ENCODE data around the gene ZBTB32.

Gene ZBTB32

DNA sequence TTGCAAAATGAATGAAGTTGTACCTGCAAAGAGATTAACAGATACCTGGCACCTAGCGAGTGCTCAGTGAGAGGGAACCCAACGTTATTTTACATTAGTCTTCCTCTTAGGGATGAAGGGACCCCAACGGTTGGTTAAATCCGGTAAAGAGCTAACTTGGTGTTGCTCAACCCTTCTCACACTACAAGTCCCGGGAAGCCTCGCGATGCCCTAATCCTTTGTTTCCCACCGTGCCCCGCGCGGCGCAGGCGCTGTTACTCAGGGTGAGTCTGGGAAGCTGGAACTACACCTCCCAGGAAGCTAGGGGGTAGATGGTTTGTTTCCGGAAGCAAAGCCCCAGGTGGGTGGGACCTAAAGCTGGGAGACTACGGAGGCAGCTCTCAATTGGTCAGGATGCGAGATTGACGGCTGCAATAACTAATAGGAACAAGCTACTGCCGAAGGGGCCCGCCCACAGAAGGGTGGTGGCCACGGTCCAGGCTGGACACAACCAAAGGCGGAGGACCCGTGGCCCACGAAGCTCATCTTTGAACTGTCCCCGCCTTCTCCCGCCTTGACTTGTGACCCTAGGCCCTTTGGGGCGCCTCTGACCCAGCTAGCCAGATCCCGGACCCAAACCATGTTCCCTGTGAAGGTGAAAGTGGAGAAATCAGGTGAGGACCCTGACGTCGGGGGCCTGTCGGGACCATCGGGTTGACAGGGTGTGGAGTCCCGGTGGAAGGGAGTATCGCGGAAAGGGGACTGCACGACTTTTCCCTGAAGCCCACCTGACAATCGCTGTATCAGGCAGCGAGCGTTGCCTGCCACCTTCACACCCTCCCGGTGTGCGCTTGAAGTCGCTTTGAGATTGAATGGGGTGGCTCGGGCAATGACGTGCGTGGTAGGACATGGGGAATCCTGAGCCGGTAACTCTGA lies 44.0 kb downstream of the ZBTB32 start, which contains the start of gene LIN37:
Gene LIN37, plus strand, starts transcription at position 471 of the 915 bp plus-strand sequence. Its CDS starts 149 bp downstream, at position 620.
- H3K4me3 ChIP-seq (ENCODE audit: low read depth, low read length) = peak within 1 kb of the TSS; percentile 93

GRCh38 chr19:35750167-35750566 lies 45.8 kb downstream of the ZBTB32 start:
- H3K9me3 ChIP-seq = no peaks in the 10 kb centered on the region
- no peak for DNase-seq
- peaks cover 5% of the 10 kb centered on the region; the same call in 1 of the 2 replicates for H3K36me3 ChIP-seq
- H3K27me3 ChIP-seq = no peaks in the 10 kb centered on the region
- TF ChIP-seq CTCF (IDR thresholded peaks at IDR 0.05; ENCODE audit: low read depth, low read length) = no peak
- H3K4me1 ChIP-seq = 0 out of 2 replicates have a peak, but pooled peaks cover 2% of the 10 kb centered on the region
- H3K4me3 ChIP-seq (ENCODE audit: low read depth, low read length) = no peak overlapping the region

More for the DNA sequence above, 44.0 kb downstream of the ZBTB32 start, which contains the start of gene LIN37:
- no peaks in the 10 kb centered on the region for H3K9me3 ChIP-seq
- peak; percentile 99 for DNase-seq
- no peaks in the 10 kb centered on the region for H3K27me3 ChIP-seq
- peaks cover 6% of the 10 kb centered on the region; the same call in 1 of the 2 replicates for H3K4me1 ChIP-seq
- peaks cover 2% of the 10 kb centered on the region; the same call in 1 of the 2 replicates for H3K36me3 ChIP-seq
- TF ChIP-seq CTCF (IDR thresholded peaks at IDR 0.05; ENCODE audit: low read depth, low read length) = no peak

- TF ChIP-seq CTCF (IDR thresholded peaks at IDR 0.05; ENCODE audit: low read depth, low read length) = no peak
- H3K4me3 ChIP-seq (ENCODE audit: low read depth, low read length) = no peak overlapping the region
- H3K36me3 ChIP-seq = peaks cover 5% of the 10 kb centered on the region; the same call in 1 of the 2 replicates
- H3K27me3 ChIP-seq = no peaks in the 10 kb centered on the region
- peaks cover 2% of the 10 kb centered on the region; the same call in 1 of the 2 replicates for H3K4me1 ChIP-seq
- no peak for DNase-seq
- H3K9me3 ChIP-seq = no peaks in the 10 kb centered on the region
Measured at GRCh38 chr19:35751839-35752745, 47.7 kb downstream of the ZBTB32 start.

DNA sequence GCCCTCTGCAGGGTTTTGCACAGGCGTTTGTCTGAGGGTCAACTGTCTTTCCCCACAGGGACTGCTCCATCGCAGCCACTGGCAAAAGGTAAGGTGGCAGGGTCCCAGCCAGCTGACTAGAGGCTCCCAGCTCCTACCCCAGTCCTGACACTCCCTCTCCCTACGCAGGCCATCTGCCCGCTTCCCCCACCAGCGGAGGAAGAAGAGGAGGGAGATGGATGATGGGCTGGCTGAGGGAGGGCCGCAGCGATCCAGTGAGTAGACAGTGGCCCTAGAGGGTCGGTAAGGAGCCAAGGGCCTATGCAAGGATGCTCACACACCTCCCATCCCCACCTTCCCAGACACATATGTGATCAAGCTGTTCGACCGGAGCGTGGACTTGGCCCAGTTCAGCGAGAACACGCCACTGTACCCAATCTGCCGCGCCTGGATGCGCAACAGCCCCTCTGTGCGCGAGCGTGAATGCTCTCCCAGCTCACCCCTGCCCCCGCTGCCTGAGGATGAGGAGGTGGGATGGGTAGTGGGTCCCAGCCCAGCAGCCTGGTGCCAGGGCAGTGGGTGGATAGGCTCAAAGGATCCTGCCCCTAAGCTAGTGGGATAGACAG lies 48.5 kb downstream of the ZBTB32 start:
- H3K4me1 ChIP-seq = peaks cover 2% of the 10 kb centered on the region; the same call in 1 of the 2 replicates
- H3K36me3 ChIP-seq = peaks cover 5% of the 10 kb centered on the region; the same call in 1 of the 2 replicates
- no peak overlapping the region for H3K4me3 ChIP-seq (ENCODE audit: low read depth, low read length)
- DNase-seq = no peak
- no peaks in the 10 kb centered on the region for H3K9me3 ChIP-seq
- no peak for TF ChIP-seq CTCF (IDR thresholded peaks at IDR 0.05; ENCODE audit: low read depth, low read length)
- no peaks in the 10 kb centered on the region for H3K27me3 ChIP-seq

DNA sequence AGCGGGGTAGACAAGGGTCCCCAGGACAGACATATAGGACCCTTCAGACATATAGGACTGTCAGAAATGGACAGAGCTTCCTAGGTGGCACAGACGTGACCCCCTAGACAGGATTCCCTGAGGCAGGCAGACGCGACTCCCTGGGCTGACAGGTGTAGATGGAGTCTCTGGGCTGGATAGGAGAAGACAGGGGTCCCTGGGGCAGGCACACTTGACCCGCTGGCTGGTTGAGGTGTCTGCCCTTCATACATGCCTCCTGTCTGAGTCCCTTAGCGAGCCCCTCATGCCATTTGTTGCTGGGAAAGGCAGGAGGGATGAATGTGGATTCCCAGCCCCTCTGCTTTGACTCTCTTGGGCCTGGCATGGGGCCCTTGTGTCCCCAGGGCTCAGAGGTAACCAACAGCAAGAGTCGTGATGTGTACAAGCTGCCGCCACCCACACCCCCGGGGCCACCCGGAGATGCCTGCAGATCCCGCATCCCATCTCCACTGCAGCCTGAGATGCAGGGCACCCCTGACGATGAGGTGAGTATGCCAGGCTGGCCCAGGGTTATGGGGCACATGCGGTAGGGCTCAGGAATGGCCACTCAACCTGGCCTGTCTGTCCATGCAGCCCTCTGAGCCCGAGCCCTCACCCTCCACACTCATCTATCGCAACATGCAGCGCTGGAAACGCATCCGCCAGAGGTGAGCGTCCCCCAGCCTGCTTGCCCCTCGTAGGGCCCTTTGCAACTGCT lies 49.4 kb downstream of the ZBTB32 start:
- peaks cover 5% of the 10 kb centered on the region; the same call in 1 of the 2 replicates for H3K36me3 ChIP-seq
- H3K27me3 ChIP-seq = no peaks in the 10 kb centered on the region
- H3K4me1 ChIP-seq = peaks cover 2% of the 10 kb centered on the region; the same call in 1 of the 2 replicates
- no peak overlapping the region for H3K4me3 ChIP-seq (ENCODE audit: low read depth, low read length)
- H3K9me3 ChIP-seq = no peaks in the 10 kb centered on the region
- TF ChIP-seq CTCF (IDR thresholded peaks at IDR 0.05; ENCODE audit: low read depth, low read length) = no peak
- DNase-seq = no peak

Data from BE2C (cell line).